Measurements from ENCODE around the gene PKN3. TPM values are rescaled to one million over a fixed set of nuclear protein-coding genes. Genes with fewer than 3 reads are reported as not detected.
A peak's percentile ranks its signal among the peaks of the same experiment; 100 is the strongest.

PKN3 gene
- total RNA-seq, 2 experiments from 2014 or later: 9.3 to 10.7 TPM

DNA sequence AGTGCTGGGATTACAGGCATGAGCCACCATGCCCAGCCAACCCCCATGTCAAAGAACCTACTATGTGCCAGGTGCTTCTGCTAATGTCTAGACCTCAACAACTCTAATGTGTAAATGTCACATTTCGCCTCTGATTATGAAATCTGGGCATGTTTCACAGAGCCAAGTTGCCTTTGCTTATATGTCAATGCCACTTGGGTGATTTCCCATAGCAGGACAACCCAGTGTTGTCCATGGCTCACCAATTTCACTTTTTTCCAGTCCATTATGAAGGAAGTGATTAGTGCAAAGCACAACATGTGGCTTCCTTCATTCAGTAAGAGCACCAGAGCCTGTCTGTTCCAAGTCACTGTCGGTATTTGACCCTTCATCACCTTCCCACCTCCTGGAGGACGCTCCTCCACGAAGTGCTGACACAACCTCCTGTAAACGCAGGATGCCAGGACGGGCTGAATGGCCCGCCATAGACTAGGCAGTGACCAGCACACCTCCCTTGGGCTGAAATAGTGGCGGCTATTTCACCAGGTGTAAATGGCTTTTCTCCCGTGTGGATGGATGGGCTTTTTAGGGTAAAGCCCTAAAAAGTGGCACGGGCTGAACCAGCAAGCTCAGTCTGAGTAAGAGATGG, 962 bp upstream of the PKN3 start:
- H3K9me3 Mint-ChIP-seq: no peaks in the 10 kb centered on the region
- peaks cover 10% of the 10 kb centered on the region for H3K36me3 Mint-ChIP-seq (ENCODE audit: low read depth)
- no peaks in the 10 kb centered on the region for H3K27me3 Mint-ChIP-seq
- no peak overlapping the region for H3K27ac Mint-ChIP-seq
- no peak for DNase-seq
- TF ChIP-seq, protein P1, sequence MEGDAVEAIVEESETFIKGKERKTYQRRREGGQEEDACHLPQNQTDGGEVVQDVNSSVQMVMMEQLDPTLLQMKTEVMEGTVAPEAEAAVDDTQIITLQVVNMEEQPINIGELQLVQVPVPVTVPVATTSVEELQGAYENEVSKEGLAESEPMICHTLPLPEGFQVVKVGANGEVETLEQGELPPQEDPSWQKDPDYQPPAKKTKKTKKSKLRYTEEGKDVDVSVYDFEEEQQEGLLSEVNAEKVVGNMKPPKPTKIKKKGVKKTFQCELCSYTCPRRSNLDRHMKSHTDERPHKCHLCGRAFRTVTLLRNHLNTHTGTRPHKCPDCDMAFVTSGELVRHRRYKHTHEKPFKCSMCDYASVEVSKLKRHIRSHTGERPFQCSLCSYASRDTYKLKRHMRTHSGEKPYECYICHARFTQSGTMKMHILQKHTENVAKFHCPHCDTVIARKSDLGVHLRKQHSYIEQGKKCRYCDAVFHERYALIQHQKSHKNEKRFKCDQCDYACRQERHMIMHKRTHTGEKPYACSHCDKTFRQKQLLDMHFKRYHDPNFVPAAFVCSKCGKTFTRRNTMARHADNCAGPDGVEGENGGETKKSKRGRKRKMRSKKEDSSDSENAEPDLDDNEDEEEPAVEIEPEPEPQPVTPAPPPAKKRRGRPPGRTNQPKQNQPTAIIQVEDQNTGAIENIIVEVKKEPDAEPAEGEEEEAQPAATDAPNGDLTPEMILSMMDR (IDR thresholded peaks at IDR 0.05): no peak
- ChIA-PET POLR2A (interaction anchor here (0.6 to 2.5 kb wide), 6 partner anchors 11 to 330 kb away, joined by 3 to 16 read pairs (median 3); partner anchors contain the start of genes SET and ZDHHC12), CTCF (interaction anchor here (0.9 to 3.3 kb wide), 15 partner anchors 9 to 129 kb away, joined by 3 to 29 read pairs (median 3); partner anchors contain the start of genes ENDOG, SPOUT1 and ZDHHC12)
- H3K4me1 Mint-ChIP-seq (ENCODE audit: low read depth): peaks cover 13% of the 10 kb centered on the region
- no peak for ATAC-seq
- H3K4me3 Mint-ChIP-seq: peak overlapping the region; percentile 79
- intact Hi-C loops (cut with micrococcal nuclease): no loop called here

DNA sequence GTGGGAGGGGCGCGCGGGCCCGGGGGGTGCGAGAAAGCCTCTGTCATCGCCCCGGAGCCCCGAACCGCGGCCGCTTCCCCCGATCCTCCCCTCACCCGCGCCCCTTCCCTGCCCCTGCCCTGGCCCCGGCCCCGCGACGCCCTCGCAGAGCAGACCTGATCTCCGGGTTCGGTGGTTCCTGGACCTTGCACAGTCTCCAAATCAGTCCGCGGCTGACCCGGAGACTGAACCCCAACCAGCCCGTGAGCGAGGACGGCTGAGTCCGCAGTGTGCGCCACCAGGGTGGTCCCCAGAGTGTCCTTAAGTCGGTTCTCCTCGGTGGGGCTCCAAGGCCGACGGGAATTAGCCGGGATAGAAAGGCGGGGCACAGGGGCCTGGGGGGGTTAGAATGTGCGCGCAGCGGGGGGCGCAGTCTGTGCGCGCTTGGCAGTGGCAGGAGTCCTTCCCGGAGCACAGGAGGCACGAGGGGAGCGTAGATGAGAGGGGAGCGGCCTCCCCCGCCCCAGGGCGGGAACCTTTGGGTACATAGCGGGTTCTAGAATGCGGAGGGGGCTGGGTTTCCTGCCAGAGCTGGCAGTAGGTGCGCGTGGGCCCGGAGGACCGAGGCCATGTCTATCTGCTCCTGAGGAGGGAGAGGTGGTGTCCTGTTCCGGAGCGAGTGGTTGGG, 779 bp downstream of the PKN3 start:
- Mint-ChIP-seq H3K27ac (peak overlapping the region; percentile 49), H3K4me3 (peak overlapping the region; percentile 79), H3K27me3 (no peaks in the 10 kb centered on the region), H3K9me3 (no peaks in the 10 kb centered on the region), H3K36me3 (ENCODE audit: low read depth) (no peaks in the 10 kb centered on the region), H3K4me1 (ENCODE audit: low read depth) (peaks cover 13% of the 10 kb centered on the region)
- POLR2A ChIA-PET: interaction anchor here (1.1 to 1.2 kb wide), 2 partner anchors 23 to 70 kb away, joined by 3 to 4 read pairs; no protein-coding TSS in a partner anchor
- intact Hi-C loops (cut with micrococcal nuclease): no loop called here
- CTCF ChIA-PET: interaction anchor here (1.4 to 1.9 kb wide), 2 partner anchors 21 to 86 kb away, joined by 3 to 4 read pairs; partner anchors contain the start of gene ZDHHC12
- ATAC-seq (peak; percentile 32), DNase-seq (peak; percentile 55)
- TF ChIP-seq, protein P1 (IDR thresholded peaks at IDR 0.05): no peak

DNA sequence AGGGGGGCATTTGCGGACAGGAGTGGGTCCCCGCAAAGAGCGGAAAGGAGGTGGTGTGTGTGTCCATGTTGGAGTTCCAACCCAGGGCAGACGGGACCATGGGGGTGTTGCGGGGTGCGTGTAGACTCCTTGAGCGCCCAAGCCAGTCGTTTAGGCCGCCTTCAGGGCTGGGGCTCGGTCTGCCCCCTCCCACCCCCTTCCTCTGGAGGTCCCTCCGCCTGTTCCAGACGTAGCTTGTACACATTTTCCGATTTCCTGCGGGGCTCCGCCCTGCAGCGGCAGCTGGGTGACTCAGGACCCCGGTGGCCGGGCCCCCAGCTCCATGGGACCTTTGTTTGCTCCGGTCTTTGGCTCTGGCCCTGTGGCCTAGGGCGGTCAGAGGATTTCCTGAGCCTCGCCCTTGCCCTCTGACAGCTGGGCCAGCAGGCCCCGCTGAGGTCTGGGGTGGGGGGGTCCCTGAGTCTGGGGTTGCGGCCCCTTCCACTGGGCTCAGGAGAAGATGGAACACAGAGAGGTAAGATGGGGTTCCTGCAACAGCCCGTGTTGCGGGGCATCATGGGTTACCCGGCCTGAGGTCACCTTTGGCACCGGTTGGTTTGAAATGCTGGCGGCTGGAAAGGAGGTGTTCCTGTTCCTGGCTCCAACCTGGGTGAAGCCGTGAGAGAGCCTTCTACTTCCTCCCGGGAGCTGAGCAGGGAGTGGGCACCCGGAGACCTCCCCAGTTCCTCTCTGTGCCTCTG, 1.5 kb downstream of the PKN3 start:
- TF ChIP-seq, protein P1 (IDR thresholded peaks at IDR 0.05): no peak
- ChIA-PET CTCF (interaction anchor here (1.4 to 1.9 kb wide), 2 partner anchors 20 to 85 kb away, joined by 3 to 4 read pairs; partner anchors contain the start of gene ZDHHC12), POLR2A (interaction anchor here (1.1 to 1.2 kb wide), 3 partner anchors 12 to 69 kb away, joined by 3 to 4 read pairs (median 4); no protein-coding TSS in a partner anchor)
- Mint-ChIP-seq H3K4me1 (ENCODE audit: low read depth) (peaks cover 13% of the 10 kb centered on the region), H3K36me3 (ENCODE audit: low read depth) (no peaks in the 10 kb centered on the region), H3K27ac (no peak overlapping the region), H3K9me3 (no peaks in the 10 kb centered on the region), H3K27me3 (no peaks in the 10 kb centered on the region), H3K4me3 (peak overlapping the region; percentile 79)
- DNase-seq (no peak), ATAC-seq (no peak)
- intact Hi-C loops (cut with micrococcal nuclease): no loop called here

DNA sequence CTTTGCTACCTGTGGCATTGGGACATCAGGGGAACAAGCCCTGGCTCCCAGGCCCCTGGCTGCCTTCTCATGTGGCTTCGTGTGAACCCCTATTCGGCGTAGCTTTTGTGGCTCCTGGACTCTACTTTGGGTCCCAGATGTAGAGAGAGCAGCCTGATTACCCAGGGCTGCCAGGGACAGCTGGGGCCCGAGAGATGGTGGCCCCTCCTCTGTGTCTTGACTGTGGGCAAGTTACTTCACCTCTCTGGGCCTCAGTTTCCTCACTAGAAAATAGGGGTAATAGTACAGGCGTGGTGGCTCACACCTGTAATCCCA, 2.0 kb downstream of the PKN3 start:
- Mint-ChIP-seq H3K9me3 (no peaks in the 10 kb centered on the region), H3K27me3 (no peaks in the 10 kb centered on the region), H3K36me3 (ENCODE audit: low read depth) (no peaks in the 10 kb centered on the region), H3K27ac (no peak overlapping the region), H3K4me1 (ENCODE audit: low read depth) (peaks cover 13% of the 10 kb centered on the region), H3K4me3 (no peak overlapping the region)
- TF ChIP-seq, protein P1 (IDR thresholded peaks at IDR 0.05): no peak
- no peak for DNase-seq
- CTCF ChIA-PET: interaction anchor here (1.4 to 1.9 kb wide), 2 partner anchors 20 to 84 kb away, joined by 3 to 4 read pairs; partner anchors contain the start of gene ZDHHC12
- POLR2A ChIA-PET: interaction anchor here (1.1 to 1.2 kb wide), 2 partner anchors 12 to 22 kb away, joined by 3 to 4 read pairs; no protein-coding TSS in a partner anchor
- no peak for ATAC-seq
- intact Hi-C loops (cut with micrococcal nuclease): no loop called here
